Ectodermal cell (in vitro differentiated cells): ENCODE measurements around the gene ZNF385D.

Experiments
- H3K27ac ChIP-seq: 2 replicates; pipeline ENCODE4 v1.7.0; 2013; ENCODE audit warnings: mild to moderate bottlenecking, low read depth, low read length; ENCODE audit not compliant: insufficient read depth, poor library complexity, severe bottlenecking
- H3K27me3 ChIP-seq: 2 replicates; pipeline ENCODE4 v1.7.0; 2013; ENCODE audit warnings: mild to moderate bottlenecking, low read length; ENCODE audit not compliant: insufficient read depth, control insufficient read depth, poor library complexity, severe bottlenecking
- H3K36me3 ChIP-seq: one replicate; pipeline ENCODE4 v1.7.0; 2013; ENCODE audit warnings: low read length; ENCODE audit not compliant: control insufficient read depth, insufficient read depth
- H3K4me1 ChIP-seq: one replicate; pipeline ENCODE4 v1.7.0; 2013; ENCODE audit warnings: low read length; ENCODE audit not compliant: control insufficient read depth, insufficient read depth
- H3K4me3 ChIP-seq: 2 replicates; pipeline ENCODE4 v1.7.0; 2013; ENCODE audit warnings: low read depth, low read length, control low read depth; ENCODE audit not compliant: insufficient read depth
- H3K9me3 ChIP-seq: 2 replicates; pipeline ENCODE4 v1.7.0; 2013; ENCODE audit warnings: mild to moderate bottlenecking, low read length, moderate library complexity; ENCODE audit not compliant: control insufficient read depth
- WGBS, 2 experiments: methylation state at CpG; one replicate each; pipeline ENCODE4 v1.1.7; 2013; ENCODE audit warnings: missing lambda C conversion rate in 2 of 2; 5-methylcytosine and 5-hydroxymethylcytosine counted together

ZNF385D gene

GRCh38 chr3:21441821-21442220 is 309.2 kb downstream of the ZNF385D start:
- Histone ChIP-seq H3K36me3 (no peaks in the 10 kb centered on the region), H3K27me3 (no peaks in the 10 kb centered on the region), H3K27ac (no peak overlapping the region), H3K4me1 (no peaks in the 10 kb centered on the region), H3K9me3 (no peaks in the 10 kb centered on the region), H3K4me3 (no peak overlapping the region)
- WGBS, 2 experiments, result 94 to 100% methylated on average over 2 to 3 of the region's 3 CpGs

GRCh38 chr3:21436835-21437234 is 314.2 kb downstream of the ZNF385D start:
- H3K36me3 ChIP-seq, result no peaks in the 10 kb centered on the region
- WGBS, 2 experiments, result 87% methylated on average over 11 of the region's 11 CpGs
- H3K27me3 ChIP-seq, result no peaks in the 10 kb centered on the region
- H3K4me1 ChIP-seq, result no peaks in the 10 kb centered on the region
- no peak overlapping the region for H3K27ac ChIP-seq
- no peaks in the 10 kb centered on the region for H3K9me3 ChIP-seq
- H3K4me3 ChIP-seq, result no peak overlapping the region

GRCh38 chr3:21435871-21436270 is 315.1 kb downstream of the ZNF385D start:
- H3K27me3 ChIP-seq, result no peaks in the 10 kb centered on the region
- H3K4me3 ChIP-seq, result no peak overlapping the region
- H3K9me3 ChIP-seq, result no peaks in the 10 kb centered on the region
- WGBS, 2 experiments, result 89 to 90% methylated on average over 2 of the region's 2 CpGs
- no peaks in the 10 kb centered on the region for H3K36me3 ChIP-seq
- H3K4me1 ChIP-seq, result no peaks in the 10 kb centered on the region
- no peak overlapping the region for H3K27ac ChIP-seq

- Histone ChIP-seq H3K9me3 (no peaks in the 10 kb centered on the region), H3K27ac (no peak overlapping the region), H3K27me3 (no peaks in the 10 kb centered on the region), H3K4me3 (no peak overlapping the region), H3K4me1 (no peaks in the 10 kb centered on the region), H3K36me3 (no peaks in the 10 kb centered on the region)
- 89 to 100% methylated on average over 1 of the region's 1 CpG for WGBS, 2 experiments
Observed at GRCh38 chr3:21434310-21434709, 316.7 kb downstream of the ZNF385D start.

- 93 to 95% methylated on average over 1 to 3 of the region's 6 CpGs for WGBS, 2 experiments
- no peaks in the 10 kb centered on the region for H3K4me1 ChIP-seq
- no peaks in the 10 kb centered on the region for H3K27me3 ChIP-seq
- no peak overlapping the region for H3K27ac ChIP-seq
- H3K4me3 ChIP-seq, result no peak overlapping the region
- no peaks in the 10 kb centered on the region for H3K9me3 ChIP-seq
- H3K36me3 ChIP-seq, result no peaks in the 10 kb centered on the region
Observed at GRCh38 chr3:21433751-21434150, 317.3 kb downstream of the ZNF385D start.

GRCh38 chr3:21426920-21427319 is 324.1 kb downstream of the ZNF385D start:
- no peaks in the 10 kb centered on the region for H3K27me3 ChIP-seq
- WGBS, 2 experiments, result 95 to 98% methylated on average over 4 of the region's 4 CpGs
- H3K9me3 ChIP-seq, result no peaks in the 10 kb centered on the region
- H3K4me1 ChIP-seq, result no peaks in the 10 kb centered on the region
- H3K4me3 ChIP-seq, result no peak overlapping the region
- no peaks in the 10 kb centered on the region for H3K36me3 ChIP-seq
- H3K27ac ChIP-seq, result no peak overlapping the region

- Histone ChIP-seq H3K27me3 (no peaks in the 10 kb centered on the region), H3K27ac (no peak overlapping the region), H3K36me3 (no peaks in the 10 kb centered on the region), H3K4me1 (no peaks in the 10 kb centered on the region), H3K4me3 (no peak overlapping the region), H3K9me3 (no peaks in the 10 kb centered on the region)
- 100% methylated on average over 1 of the region's 2 CpGs; no CpG with 5 or more reads in 1 of the 2 experiments for WGBS, 2 experiments
Observed at GRCh38 chr3:21425715-21426114, 325.3 kb downstream of the ZNF385D start.

GRCh38 chr3:21421096-21421495 is 329.9 kb downstream of the ZNF385D start:
- Histone ChIP-seq H3K4me3 (no peak overlapping the region), H3K9me3 (no peaks in the 10 kb centered on the region), H3K27me3 (no peaks in the 10 kb centered on the region), H3K36me3 (no peaks in the 10 kb centered on the region), H3K4me1 (no peaks in the 10 kb centered on the region), H3K27ac (no peak overlapping the region)
- WGBS, 2 experiments, result 75 to 80% methylated on average over 9 of the region's 9 CpGs

GRCh38 chr3:21417991-21418390 is 333.0 kb downstream of the ZNF385D start:
- Histone ChIP-seq H3K4me3 (no peak overlapping the region), H3K27me3 (no peaks in the 10 kb centered on the region), H3K36me3 (no peaks in the 10 kb centered on the region), H3K9me3 (peaks cover 2% of the 10 kb centered on the region), H3K27ac (no peak overlapping the region), H3K4me1 (no peaks in the 10 kb centered on the region)
- 100% methylated on average over 1 of the region's 1 CpG for WGBS, 2 experiments

GRCh38 chr3:21414506-21414905 is 336.5 kb downstream of the ZNF385D start:
- Histone ChIP-seq H3K36me3 (no peaks in the 10 kb centered on the region), H3K4me1 (no peaks in the 10 kb centered on the region), H3K9me3 (peaks cover 2% of the 10 kb centered on the region), H3K27ac (no peak overlapping the region), H3K27me3 (no peaks in the 10 kb centered on the region), H3K4me3 (no peak overlapping the region)
- 90 to 93% methylated on average over 4 of the region's 4 CpGs for WGBS, 2 experiments

GRCh38 chr3:21411058-21411457 is 340.0 kb downstream of the ZNF385D start:
- WGBS, 2 experiments, result 93 to 100% methylated on average over 1 of the region's 1 CpG
- no peaks in the 10 kb centered on the region for H3K36me3 ChIP-seq
- H3K4me1 ChIP-seq, result no peaks in the 10 kb centered on the region
- H3K4me3 ChIP-seq, result no peak overlapping the region
- H3K27me3 ChIP-seq, result no peaks in the 10 kb centered on the region
- H3K27ac ChIP-seq, result no peak overlapping the region
- peaks cover 2% of the 10 kb centered on the region for H3K9me3 ChIP-seq
